ENCODE results near the gene RNF26.

RNF26 gene

GRCh38 chr11:119356349-119357031 is 22.2 kb downstream of the RNF26 start:
- DNase-seq = no peak

GRCh38 chr11:119357074-119357473 is 22.7 kb downstream of the RNF26 start:
- no peak for DNase-seq

GRCh38 chr11:119359365-119360214 is 25.3 kb downstream of the RNF26 start:
- peak; percentile 42 for DNase-seq

GRCh38 chr11:119361056-119361787 is 26.9 kb downstream of the RNF26 start:
- peak; percentile 30 for DNase-seq

- no peak for DNase-seq
Observed at GRCh38 chr11:119361941-119362725, 27.8 kb downstream of the RNF26 start.

- no peak for DNase-seq
Observed at GRCh38 chr11:119362741-119363080, 28.4 kb downstream of the RNF26 start.

GRCh38 chr11:119363081-119363850 is 28.9 kb downstream of the RNF26 start:
- no peak for DNase-seq

- peak; percentile 15 for DNase-seq
Observed at GRCh38 chr11:119363851-119364590, 29.7 kb downstream of the RNF26 start.

- DNase-seq = no peak
Observed at GRCh38 chr11:119365071-119365591, 30.8 kb downstream of the RNF26 start.

GRCh38 chr11:119366690-119367620 is 32.6 kb downstream of the RNF26 start:
- DNase-seq = no peak

- DNase-seq = no peak
Observed at GRCh38 chr11:119367661-119368120, 33.4 kb downstream of the RNF26 start.

- DNase-seq = no peak
Observed at GRCh38 chr11:119368121-119369034, 34.1 kb downstream of the RNF26 start.

- no peak for DNase-seq
Observed at GRCh38 chr11:119369132-119369925, 35.0 kb downstream of the RNF26 start.

- DNase-seq = no peak
Observed at GRCh38 chr11:119370486-119371046, 36.2 kb downstream of the RNF26 start.

- no peak for DNase-seq
Observed at GRCh38 chr11:119371067-119371601, 36.8 kb downstream of the RNF26 start.

- no peak for DNase-seq
Observed at GRCh38 chr11:119371778-119372182, 37.5 kb downstream of the RNF26 start.
